Middle frontal gyrus (tissue), 1 donor: ENCODE results near the gene CCNJL.
"Not testable (repeated sequence)": the region's sequence is repeated elsewhere in the genome, so short reads cannot be mapped to it uniquely, and the experiment has no call there.

Experiments
- DNase-seq: peaks from one replicate; pipeline ENCODE4 v3.0.0-alpha.2; 2015; ENCODE audit warnings: low spot score; ENCODE audit errors: extremely low spot score

CCNJL gene

DNA sequence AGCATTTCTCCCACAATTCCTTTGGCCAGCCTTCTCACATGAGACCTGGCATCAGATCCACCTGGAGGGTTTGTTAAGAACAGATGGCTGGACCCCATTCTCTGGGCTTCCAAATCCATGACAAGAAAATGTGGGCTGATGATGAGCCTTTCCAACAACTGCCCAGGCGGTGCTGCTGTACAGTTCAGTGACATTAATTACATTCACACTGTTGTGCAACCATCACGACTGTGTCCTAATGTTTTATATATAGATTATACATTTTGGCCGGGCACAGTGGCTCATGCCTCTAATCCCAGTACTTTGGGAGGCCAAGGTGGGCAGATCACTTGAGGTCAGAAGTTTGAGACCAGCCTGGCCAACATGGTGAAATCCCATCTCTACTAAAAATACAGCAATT lies 22.4 kb upstream of the CCNJL start:
- not testable (repeated sequence) for DNase-seq

DNA sequence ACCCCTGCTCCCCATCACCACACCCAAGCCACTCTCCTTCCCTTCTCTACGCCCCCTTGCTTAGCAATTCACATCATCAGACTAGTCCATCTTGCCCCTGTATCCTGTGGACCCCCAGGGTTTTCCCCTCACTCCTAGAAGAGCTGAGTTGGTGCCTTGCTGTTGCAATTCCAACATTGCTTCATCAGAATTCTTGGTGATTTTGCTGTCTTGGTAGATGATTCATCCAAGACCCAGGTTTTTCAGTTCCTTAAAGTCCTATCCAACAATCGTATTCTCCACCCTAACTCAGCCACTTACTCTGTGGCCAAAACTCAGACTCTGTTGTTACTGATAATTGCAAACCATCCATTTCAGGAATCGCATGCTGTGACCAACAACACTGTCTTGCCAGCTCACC lies 21.4 kb upstream of the CCNJL start:
- DNase-seq = no peak

DNA sequence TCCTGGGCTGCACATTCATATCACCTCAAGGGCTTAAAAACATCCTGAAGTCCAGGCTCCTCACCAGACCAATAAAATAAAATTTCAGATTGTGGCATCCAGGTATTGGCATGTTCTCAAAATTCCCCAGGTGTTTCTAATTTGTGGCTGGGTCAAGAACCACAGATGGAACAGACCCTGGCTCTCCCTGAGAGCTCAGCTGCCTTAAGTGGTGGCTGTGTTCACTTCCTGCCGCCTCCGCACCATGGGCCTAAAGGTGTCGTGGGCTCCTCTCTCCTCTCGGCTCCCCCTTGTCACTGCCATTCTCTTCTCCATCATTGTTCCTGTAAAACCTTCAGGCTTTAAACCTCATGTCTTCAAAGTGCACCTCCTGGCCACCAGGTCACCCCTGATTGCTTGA lies 17.8 kb upstream of the CCNJL start:
- no peak for DNase-seq

DNA sequence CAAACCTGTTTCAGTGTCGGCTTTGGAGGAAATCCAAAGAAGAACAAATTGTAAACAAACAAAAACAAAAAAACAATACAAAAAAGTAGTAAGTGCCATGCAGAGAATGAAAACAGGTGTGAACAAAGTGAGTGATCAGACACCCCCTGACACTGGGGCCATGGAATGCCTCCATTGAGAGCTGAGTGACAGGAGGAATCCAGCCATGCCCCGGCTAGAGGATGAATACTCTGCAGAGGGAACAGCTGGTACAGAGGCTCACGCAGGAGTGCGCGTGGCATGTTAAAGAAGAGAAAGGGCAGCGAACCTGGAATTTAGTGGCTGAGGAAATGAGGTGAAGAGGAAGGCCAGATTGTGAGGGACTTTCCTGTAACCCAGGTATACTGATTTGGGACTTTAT lies 15.5 kb upstream of the CCNJL start:
- no peak for DNase-seq

DNA sequence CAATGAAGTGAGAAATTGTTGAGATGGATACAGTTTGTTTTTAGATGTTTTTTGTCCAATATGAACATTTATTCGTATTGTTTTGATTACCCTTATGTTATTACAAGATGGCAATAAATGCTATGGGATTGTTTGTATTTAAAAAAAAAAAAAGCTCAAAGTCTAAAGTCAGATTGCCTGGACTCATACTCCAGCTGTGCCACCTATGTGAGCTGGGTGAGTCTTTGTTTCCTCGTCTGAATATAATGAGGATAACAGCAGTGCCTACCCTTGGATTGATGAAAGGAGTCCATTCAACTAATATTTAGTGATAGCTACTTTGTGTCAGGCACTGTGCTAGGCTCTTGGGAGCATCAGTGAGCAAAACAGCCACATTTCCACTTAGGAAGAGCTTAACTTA lies 14.6 kb upstream of the CCNJL start:
- no peak for DNase-seq

DNA sequence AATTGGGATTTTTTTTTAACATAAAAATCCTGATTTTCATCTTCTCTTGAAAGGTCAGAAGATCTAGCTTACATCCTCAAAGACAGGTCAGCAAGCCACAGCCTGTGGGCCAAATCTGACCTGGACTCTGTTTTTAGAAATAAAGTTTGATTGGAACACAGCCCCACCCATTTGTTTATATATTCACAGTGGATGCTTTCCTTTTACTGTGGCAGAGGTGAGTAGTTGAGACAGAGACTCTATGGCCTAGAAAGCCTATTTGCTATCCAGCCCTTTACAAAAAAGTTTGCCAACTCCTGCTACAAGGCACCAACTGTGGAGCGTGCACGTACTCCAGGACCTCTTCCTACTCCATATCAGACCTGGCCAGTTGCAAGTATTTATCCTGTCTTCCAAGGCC lies 13.4 kb upstream of the CCNJL start:
- no peak for DNase-seq

DNA sequence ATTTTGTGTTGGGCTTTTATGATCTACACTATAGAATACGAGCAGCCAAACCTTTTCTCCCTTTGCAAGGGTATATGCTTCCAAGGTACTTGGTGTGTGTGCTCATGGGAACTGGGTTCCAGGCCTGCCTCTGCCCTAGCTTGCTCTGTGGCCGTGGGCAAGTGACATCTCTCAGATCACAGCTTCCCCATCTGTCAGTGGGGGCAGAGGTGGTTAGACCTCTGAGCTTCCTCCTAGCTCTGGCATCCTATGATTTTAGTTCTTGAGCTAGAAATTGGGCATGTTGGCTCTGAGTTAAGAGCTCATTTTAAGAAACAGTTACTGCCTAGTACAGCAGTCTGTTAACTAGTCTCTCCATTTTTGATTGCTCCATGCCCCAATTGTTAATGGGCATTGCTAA lies 12.5 kb upstream of the CCNJL start:
- DNase-seq = no peak

DNA sequence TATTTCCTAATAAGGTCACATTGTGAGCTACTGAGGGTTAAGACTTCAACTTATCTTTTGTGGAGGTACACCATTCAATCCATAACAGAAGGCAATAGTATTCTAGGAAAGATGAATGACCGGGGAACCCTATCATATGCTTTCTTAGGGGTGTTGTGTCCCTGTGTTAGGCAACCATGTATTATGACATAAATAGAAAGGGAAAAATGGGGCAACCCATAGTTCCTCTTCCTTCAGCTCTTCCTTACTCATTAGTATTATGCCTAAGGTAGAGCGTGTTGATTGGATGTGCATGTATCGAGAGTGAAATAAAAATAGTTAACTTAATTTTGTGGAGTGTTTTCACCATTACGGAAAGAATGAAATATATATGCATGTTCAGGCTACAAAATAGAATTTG lies 6.0 kb upstream of the CCNJL start:
- DNase-seq = no peak

DNA sequence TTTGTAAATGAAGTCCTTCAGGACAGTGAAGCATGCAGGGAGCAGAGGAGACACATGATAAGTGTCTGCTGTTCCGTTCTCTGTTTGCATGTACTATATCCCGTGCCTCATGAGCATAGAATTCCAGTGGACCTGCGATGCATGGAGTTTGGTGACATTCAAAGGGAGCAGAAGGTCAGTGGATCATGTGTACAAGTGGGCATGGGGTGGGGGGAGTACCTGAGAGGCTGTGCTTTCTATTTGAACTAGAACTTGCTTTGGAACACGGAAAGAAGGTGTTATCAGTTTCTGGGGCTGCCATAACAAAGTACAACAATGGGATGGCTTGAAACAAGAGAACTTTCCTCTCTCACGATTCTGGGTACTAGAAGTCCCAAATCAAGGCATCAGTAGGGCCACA lies 5.1 kb upstream of the CCNJL start:
- DNase-seq = no peak

DNA sequence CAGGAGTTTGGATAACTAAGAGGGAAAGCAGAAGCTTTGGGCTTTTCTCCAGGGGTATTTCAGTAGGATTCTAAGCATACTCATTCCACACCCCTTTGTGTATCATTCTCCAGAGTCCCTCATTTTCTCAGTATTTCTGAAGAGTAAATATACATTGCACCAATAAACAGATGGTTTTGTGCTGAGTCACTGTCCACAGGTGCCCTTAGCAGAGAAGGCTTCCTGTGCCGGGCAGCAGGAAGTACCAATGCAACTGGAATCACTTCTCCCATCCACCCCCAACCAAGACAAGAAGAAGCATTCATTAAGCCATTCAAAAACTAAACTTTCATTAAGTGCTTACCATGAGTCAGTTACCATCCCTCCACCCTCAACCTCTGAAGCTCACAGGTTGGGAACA lies 3.6 kb upstream of the CCNJL start:
- no peak for DNase-seq

DNA sequence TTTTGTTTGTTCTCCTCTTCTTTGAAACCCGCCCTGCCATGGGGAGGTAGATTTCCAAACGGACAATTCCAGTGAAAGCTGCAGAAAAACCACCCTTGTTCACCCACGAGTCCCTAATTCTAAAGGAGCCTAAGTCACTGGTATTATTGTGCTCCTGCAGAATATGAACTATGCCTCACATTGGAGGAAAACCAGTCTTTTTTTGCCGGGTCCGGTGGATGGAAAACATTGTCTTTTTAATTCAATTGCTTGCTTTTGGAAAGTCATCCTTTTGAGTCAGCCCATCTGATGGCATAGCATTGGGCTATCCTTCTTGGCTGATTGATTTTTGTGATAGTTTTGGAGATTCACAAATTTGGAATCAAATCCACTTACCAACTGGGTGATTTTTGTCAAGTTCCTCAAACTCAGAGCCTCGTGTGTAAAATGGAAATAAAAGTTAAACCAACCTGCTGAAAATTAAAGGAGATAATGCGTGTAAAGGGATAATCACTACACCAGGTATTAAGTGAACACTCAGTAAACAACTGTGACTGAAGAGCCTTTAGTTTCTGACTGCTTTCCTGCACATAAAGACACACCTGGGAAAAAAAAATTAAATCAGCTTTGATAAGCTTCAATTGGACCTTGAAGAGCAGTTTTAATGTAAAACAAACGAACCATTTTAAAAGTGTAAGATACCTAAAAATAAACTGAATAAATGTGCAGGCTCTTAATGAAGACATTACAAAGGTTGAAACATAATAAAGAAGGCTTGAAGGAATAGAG lies 780 bp upstream of the CCNJL start:
- DNase-seq = no peak

DNA sequence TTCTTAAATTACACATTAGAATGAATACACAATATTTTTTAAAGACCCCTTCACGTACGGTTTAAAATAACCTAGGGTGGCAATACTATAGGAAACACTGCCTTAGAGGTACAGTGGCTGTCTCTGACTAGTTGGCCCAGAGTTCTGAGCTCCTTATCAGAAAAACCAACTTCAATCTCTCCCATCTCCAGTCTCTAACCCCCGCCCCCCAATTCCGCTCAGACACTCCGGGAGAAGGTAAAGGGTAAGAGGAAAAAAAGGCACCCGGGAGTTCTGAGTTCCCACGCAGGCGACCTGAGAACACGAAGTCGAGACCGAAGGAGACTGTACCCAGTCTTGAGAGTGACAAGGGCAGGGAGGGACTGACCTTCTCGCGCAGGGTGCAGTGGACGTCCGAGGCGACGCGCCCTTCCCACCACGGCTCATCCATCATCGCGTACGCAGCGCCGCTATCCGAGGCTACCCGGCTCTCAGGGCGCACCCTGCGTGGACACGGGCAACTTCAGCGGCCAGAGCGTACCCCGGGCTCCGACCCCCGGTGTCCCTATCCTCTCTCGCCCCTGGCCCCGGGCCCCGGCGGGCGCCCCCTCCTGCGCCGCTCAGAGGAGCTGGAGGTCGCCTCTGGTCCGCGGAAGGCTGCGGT lies 752 bp downstream of the CCNJL start:
- no peak for DNase-seq

DNA sequence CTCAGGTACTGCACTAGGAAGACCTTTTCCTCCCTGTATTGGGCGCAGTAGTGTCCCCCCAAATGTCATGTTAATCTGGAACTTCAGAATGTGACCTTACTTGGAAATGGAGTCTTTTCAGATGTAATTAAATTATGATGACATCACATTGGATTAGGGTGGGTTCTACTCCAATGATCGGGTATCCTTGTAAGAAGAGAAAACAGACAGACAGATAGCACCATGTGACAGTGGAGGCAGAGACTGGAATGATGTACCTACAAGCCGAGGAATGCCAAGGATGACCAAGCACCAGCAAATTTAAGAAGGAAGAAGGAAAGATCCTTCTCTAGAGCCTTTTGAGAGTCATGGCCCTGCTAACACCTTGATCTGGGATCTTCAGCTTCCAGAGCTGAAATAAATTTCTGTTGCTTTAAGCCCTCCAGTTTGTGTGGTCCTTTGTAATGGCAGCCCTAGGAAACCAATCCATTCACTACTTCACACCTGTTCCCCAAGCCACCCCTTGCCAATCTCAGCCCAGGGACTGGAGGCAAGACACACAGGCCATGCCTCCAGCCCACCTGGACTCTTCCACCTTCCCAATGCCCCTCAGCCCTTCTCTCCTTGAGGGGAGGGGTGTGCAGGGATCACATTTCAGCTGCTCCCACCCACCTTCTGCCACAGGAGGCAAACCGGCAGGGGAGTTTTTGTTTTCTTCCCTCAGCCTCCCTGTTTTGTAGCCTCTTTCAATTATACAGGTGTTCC lies 1.6 kb downstream of the CCNJL start:
- no peak for DNase-seq

DNA sequence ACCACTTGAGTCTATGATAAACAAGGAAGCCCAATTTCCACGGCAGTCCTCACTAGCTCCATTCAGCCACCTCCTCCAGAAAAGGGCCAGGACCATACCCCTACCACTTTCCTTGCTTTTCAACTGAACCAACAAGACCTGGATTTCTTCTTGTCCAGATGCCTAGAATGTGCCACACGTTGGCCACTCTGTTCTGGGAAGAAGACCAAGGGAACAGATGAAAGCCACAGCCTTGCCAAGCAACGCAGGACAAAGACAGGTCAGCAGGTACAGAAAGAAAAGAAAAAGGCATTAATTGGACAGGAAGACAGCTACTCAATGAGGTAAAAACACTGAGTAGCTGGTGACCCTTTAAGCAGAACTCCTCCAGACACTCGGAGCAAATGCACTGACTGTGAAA lies 2.2 kb downstream of the CCNJL start:
- no peak for DNase-seq

DNA sequence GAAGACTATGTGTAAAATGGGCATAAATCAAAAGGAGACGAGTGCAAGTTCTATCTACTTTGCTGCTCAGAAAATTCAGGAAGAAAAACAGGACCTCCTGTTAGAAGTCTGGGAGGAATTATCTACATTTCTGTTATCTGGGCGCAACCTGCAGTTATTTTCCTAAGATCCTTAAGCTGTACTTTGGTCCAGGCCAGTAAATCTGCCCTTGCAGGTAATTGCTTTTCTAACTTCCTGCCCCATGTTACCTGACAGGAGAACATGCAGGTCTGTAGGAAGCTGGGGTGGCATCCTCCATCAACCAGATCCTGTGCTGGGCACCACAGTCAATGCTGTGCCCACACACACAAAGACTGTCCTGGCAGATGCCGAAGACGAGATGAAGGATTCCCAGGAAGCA lies 5.7 kb downstream of the CCNJL start:
- DNase-seq = no peak

DNA sequence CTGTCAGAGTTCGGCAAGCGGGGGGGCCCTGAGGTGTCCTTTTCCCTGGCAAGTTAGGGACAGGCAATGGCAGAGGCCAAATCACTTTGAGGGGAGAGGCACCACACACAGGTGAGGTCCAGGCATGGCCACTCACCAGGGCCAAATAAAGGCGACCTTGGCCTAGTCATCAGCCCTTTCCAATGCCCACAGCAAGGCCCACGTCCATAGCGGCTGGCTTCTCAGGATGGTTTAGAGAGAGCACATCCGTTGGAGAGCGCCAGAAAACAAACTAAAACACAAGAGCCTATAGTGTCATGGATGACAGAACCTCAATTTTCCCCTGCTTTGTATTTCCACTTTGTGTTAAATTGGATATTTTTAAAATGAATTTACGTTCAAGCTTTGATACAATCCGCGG lies 7.0 kb downstream of the CCNJL start:
- DNase-seq = no peak

DNA sequence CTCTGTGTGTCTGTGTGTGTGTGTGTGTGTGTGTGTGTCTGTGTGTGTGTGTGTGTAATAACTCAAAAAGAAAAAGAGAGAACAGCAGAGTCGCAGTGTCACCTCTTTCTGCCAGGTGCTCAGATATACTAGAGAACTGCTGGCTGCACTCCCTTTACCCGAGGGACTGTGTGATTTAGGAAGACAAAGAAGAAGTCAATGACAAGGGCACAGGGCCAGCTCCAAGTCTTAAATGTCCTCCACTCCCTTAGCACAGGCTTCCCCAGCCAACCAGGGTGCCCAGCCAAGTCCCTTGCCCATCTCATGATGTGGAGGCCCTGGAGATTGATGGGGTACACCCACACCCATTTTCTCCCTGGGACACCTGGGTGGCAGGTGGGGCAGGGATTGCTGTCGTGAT lies 8.7 kb downstream of the CCNJL start:
- no peak for DNase-seq

DNA sequence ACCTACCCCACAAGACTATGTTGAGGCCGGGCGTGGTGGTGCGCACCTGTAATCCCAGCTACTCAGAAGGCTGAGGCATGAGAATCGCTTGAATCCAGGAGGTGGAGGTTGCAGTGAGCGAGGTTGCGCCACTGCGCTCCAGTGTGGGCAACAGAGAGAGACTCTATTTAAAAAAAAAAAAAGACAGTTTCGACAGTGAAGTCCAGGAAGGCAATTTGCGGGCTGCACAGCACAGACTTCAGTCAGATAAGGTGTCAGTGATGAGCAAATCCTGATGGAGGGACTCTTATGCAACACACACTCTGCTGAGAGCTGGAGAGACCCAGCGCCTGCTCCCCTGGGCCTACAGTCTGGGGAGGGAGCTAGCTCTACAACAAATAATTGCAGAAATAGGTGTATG lies 14.2 kb downstream of the CCNJL start:
- no peak for DNase-seq

DNA sequence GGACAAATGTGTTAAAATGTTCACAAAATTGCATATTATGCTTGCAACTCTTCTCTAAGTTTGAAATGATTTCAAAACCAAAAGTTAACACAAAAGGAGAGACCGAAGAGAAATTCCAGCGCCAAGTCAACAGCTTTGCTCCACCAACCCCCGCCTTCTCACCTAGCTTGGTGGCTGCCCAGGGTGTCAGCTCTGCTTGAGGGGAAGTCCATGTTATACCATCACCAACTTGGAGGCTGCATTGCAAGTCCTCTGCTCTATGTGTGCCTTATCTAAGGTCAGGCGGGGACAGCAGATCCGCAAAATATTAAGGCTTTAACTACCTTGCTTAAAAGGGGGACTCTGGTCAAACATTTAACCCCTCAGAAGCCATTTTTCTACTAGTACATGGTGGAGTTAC lies 14.6 kb downstream of the CCNJL start:
- no peak for DNase-seq

DNA sequence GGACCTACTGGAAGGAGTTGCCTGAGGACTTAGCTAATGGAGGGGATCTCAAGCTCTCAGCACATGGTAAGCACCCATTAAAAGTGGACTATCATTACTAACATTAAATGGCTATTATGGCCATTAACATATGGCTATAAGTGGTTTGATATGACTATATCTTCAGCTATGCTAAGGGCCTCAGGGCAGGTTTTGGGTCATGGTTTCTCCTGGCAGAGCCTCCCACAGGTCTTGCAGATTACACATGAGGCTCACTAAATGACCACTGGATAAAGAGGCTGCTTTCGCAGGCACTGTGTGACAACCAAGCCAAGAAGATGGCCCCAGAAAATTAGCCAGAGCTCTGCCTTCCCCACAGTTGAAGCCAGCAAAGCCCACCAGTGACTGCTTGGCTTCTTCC lies 15.4 kb downstream of the CCNJL start:
- DNase-seq = no peak

DNA sequence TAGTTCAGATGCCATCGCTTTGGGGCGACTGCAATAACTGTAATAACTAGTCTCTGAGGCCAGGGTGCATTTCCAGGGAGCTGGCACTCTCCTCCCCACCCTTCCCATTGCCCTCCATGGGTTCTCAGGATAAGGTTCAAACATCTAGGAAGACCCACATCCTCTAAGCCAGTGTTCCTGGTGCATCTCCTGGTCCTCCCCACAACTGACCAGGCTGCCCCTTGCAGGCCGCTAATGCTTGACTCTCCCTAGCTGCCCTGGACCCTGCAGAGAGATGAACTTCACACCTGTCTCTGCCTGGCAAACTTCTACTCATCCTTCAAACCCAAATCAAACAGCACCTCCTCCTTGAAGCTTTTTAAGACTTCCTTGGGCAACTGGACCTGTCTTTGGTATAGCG lies 15.9 kb downstream of the CCNJL start:
- no peak for DNase-seq

DNA sequence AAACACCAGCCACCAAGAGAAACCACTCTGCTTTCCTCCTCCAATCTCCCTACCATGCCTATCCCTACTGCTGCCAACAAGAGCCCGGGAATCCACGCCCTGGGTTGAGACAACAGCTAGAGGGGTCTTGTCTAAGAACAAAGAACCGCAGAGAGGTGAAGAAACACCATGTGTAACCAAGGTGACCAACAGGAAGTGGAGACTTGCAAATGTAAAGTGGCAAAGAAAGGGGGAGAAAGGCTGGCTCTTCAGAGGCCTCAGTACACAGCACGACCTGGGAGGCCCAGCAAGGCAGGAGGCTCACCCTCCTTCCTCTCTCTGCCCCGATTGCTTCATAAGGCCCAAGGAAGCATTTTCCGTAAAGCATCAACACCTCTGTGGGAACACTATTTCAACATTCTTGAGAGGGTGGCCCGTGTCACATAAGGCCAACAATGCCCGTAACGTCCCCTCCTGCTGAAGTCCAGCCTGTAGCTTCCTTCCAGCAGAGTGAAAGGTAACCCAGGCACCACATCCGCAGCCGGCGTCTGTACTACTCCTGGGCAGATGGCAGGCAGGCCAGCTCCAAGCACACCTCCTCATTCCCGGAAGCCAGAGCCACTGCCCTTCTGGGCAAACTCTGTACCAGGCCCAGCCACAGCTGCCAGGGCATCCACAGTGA lies 18.3 kb downstream of the CCNJL start:
- no peak for DNase-seq
